Right renal cortex interstitium (tissue), 3 donors: ENCODE measurements around the gene ATP10D. TPM values are rescaled to one million over a fixed set of nuclear protein-coding genes. Genes with fewer than 3 reads are reported as not detected.
"Not testable (repeated sequence)": the region's sequence is repeated elsewhere in the genome, so short reads cannot be mapped to it uniquely, and the experiment has no call there.

Experiments
- DNase-seq, 3 donors: peaks; one replicate each; pipeline ENCODE4 v3.0.0-alpha.2; 2013; ENCODE audit warnings: low read depth in 3 of 3, low spot score in 2 of 3
- polyA plus RNA-seq, 3 donors: library from polyadenylated mRNA; unstranded; fragments of 120-200 nt; gene quantifications; one replicate each; pipeline ENCODE4 v1.2.1, GENCODE V29; 2013; ENCODE audit not compliant: insufficient read length in 3 of 3

Gene ATP10D
- polyA plus RNA-seq, 3 donors = 46.1 to 50.3 (median 49.6) TPM

DNA sequence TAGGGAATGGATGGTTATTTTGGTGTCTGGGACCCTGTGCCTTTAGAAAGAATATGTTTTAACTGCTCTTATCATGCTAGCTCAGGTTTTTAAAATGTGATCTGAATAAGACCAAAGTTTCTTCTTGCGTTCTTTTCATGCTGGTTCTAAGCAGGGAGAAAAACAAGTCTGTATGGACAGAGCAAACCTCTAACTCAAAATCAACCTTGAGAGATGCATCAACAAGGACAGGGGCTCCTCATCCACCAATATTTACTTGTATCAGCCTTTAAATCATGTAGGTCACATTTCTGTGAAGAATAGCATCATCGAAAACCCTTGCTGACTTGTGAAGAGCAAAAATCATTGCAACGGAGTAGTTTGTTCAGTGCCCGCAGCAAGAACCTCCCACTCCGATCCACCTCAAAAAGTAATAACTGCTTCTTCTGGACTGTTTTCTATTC lies 1.2 kb downstream of the ATP10D start:
- DNase-seq = no peak

GRCh38 chr4:47486727-47487126 lies 1.7 kb downstream of the ATP10D start:
- not testable (repeated sequence) for DNase-seq

DNA sequence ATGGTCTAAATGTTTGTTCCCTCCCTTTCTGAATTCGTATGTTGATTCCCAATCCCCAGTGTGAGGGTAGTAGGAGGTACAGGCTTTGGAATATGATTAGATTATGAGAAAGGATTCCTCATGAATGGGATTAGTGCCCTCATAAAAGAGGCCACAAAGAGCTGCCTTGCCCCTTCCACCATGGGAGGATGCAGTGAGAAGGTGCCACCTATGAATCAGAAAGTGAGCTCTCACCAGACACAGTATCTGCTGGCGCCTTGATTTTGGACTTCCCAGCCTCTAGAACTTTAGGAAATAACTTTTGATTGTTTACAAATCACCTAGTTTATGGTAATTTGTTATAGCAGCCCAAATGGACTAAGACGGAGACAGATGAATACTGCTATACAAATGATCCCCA lies 3.6 kb downstream of the ATP10D start:
- no peak for DNase-seq

DNA sequence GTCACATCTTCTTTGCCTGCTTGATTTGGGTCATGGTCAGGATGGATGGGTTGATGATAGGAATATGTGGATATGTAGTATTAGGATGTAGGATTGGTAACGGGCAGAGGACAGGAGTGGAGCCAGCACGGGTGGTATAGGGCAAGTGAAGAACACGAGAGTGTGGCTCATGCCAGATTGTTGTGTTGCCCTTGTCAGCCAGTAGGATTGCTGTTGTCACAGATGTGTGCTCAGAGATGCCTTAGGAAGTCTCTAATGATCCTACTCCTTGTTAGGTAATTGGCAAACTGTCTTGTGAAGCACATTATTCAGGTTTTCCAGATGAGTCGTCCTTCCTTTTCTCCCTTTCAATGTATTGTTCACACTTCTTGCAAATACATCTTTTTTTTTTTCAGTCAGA lies 5.5 kb downstream of the ATP10D start:
- no peak for DNase-seq

GRCh38 chr4:47493238-47494123 lies 8.4 kb downstream of the ATP10D start:
- no peak for DNase-seq

- DNase-seq = no peak
These were observed 9.0 kb downstream of the ATP10D start for GRCh38 chr4:47494124-47494430.

- no peak for DNase-seq
These were observed 13.8 kb downstream of the ATP10D start for GRCh38 chr4:47498899-47499298.

DNA sequence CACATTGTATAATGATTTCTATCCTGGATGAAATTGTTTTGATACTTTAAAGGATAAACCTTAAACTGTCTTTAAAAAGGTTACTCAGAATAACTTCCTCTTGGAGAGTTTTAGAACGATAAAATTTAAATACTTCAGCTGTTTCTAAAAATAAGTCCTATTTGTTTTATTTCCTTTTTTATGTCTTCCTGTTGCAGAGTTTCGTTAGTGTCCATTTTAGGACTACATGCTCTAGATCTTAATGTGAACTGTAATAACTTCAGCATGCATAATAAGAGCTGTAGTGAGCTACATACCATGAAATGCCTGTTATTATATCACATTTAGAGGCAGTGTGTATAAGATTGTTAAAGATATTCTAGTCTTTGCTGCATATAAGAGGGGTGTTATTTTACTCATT lies 14.6 kb downstream of the ATP10D start:
- no peak for DNase-seq

- no peak for DNase-seq
These were observed 15.7 kb downstream of the ATP10D start for GRCh38 chr4:47500776-47501175.

DNA sequence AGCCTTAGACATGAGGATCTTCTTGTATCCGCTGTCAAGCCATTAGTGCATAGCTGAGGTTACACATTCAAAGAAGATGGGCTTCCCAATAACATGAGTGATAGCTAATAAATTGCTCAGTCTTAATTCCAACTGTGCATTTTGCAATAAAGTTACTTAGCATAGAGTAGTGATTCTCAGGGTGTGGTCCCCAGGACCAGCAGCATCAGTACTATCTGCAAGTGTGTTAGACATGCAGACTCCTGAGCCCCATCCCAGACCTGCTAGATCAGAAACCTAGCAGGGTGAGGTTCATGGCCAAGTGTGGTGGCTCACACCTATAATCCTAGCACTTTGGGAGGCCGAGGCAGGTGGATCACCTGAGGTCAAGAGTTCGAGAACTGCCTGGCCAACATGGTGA lies 20.1 kb downstream of the ATP10D start:
- DNase-seq = no peak

DNA sequence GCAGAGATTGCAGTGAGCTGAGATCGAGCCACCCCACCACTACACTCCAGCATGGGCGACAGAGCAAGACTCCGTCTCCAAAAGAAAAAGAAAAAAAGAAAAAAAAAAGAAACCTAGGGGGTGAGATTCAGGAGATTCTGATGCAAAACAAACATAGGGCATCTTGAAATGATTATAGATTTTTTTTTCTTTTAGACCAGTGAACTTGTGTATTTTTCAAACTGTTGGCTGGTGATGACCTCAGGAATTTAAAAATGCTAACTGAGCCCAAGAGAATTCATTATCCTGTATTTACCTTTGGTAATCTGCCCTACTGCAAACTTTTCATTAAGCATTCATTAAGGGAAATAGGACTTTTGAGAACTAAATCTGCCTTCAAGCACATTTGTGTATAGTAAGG lies 20.6 kb downstream of the ATP10D start:
- no peak for DNase-seq

GRCh38 chr4:47510506-47511143 lies 25.6 kb downstream of the ATP10D start:
- DNase-seq = no peak

GRCh38 chr4:47513461-47513860 lies 28.4 kb downstream of the ATP10D start:
- DNase-seq = no peak

DNA sequence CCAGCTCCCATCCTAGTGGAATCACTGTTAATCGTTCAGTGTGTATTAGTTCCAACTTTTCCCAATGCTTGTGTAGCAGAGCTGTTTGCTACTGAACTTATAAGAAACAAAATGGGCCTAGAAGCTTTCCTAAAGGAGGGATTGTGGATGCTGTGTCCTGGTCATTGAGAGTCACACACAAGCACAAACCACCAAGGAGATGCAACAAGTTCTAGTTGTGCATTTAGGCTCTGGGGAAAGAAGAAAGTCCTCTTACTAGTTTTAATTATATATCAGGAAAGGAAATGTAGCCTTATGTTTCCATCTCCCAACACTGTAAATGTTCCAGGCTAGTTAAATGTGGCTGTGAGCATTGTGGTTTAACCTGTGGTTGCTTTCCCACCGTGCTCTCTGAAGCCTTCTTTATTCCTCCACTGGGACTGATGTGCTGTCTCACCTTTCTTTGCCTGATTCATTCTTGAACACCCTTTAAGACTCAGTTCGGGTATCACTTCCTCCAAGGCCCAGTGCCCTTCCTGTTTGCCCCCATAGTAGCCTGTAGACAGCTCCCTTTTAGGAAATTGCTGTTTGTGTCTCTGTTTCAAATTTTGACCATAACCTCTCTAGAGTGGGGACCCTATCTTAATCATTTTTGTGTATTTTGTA lies 34.3 kb downstream of the ATP10D start:
- no peak for DNase-seq

GRCh38 chr4:47525154-47525819 lies 40.2 kb downstream of the ATP10D start:
- DNase-seq = no peak

DNA sequence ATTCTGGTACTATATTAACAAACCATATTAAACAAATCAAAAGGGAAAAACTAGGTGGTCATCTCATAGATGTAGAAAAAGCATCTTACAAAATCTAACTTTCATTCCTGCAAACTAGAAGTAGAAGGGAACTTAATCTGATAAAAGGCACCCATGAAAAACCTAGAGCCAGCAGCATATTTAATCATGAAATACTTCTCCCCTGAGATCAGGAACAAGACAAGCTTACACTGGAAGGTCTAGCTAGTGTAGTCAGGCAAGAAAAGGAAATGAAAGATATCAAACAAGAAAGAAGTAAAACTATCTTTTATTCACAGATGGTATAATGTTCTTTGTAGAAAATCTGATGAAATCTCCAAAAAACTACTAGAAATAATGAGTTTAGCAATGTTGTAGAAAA lies 41.2 kb downstream of the ATP10D start:
- no peak for DNase-seq

- DNase-seq = not testable (repeated sequence)
These were observed 43.6 kb downstream of the ATP10D start for GRCh38 chr4:47528646-47529045.

DNA sequence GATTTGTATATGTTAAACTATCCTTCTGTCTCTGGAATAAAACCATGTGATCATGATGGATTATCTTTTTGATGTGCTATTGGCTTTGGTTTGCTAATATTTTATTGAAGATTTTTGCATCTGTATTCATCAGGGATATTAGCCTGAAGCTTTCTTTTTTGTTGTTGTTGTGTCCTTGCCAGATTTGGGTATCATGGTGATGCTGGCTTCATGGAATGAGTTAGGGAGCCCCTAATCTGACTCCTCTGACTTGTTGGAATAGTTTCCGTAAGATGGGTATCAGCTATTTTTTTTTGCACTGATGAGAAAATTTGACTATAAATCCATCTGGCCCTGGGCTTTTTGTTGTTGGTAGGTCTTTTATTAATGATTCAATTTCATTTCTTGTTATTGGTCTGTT lies 45.7 kb downstream of the ATP10D start:
- DNase-seq = no peak

GRCh38 chr4:47531241-47531953 lies 46.3 kb downstream of the ATP10D start:
- no peak for DNase-seq

DNA sequence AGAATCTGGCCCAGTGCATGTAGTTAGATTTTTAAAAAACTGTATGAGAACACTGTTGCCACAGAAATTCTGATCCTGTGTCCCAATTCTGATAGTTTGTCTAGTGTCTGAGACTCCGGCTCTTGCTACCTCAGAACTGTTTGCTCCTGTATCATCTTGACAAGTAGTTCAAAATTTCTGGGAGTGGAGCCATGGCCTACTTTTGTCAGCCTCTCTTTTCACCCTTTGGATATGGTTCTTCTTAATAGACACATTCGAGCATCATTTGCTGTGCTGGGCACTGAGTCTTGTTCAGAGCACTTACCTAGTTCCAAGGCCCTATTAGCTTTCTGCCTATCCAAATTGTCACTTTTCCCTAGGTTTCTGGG lies 46.9 kb downstream of the ATP10D start:
- DNase-seq = no peak

DNA sequence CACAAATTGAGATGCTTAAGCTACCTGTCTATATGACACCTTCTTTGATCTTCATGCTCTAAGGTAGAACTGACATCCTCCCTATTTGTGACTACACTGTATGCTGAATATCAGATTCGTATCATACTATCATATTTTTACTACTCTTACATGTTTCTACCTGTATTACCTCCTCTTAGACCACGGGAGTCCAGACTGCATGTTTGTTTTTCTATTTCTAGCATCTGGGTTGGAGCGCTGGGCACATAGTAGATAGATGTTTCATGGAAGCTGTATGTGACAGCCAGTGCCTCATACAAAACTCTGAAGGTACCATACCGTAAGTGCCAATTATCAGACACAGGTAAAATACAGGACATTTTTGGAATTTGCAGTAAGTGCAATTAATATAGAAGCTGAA lies 47.6 kb downstream of the ATP10D start:
- DNase-seq = no peak
